Measurements from ENCODE around the gene OPRL1. TPM values are rescaled to one million over a fixed set of nuclear protein-coding genes. Genes with fewer than 3 reads are reported as not detected.

OPRL1 gene
- total RNA-seq, 4 donors from 2014 or later: 0.21 to 1.5 (median 0.71) TPM

- DNase-seq (ENCODE audit: low spot score in 2 of 2): no peak
- peaks cover 0 to 67% (median 0%) of the 10 kb centered on the region in 3 donors for H3K36me3 ChIP-seq
- H3K4me3 ChIP-seq: no peak overlapping the region
- WGBS, 2 donors: 89 to 90% methylated on average over 29 to 31 of the region's 37 CpGs
- H3K4me1 ChIP-seq: peaks cover 0 to 11% (median 3%) of the 10 kb centered on the region in 4 donors
- H3K27ac ChIP-seq: no peak overlapping the region
- H3K9me3 ChIP-seq: no peaks in the 10 kb centered on the region
- TF ChIP-seq POLR2A (IDR thresholded peaks at IDR 0.05) (no peak), CTCF (IDR thresholded peaks at IDR 0.05) (no peak), EP300 (IDR thresholded peaks at IDR 0.05) (no peak)
- no peaks in the 10 kb centered on the region for H3K27me3 ChIP-seq
Observed at GRCh38 chr20:64073476-64074183, 6.3 kb upstream of the OPRL1 start.

GRCh38 chr20:64074184-64074789, 5.6 kb upstream of the OPRL1 start:
- no peak overlapping the region for H3K4me3 ChIP-seq
- DNase-seq (ENCODE audit: low spot score in 2 of 2): no peak
- H3K9me3 ChIP-seq: no peaks in the 10 kb centered on the region
- 86 to 89% methylated on average over 24 to 28 of the region's 28 CpGs for WGBS, 2 donors
- H3K27ac ChIP-seq: no peak overlapping the region
- TF ChIP-seq EP300 (IDR thresholded peaks at IDR 0.05) (no peak), CTCF (IDR thresholded peaks at IDR 0.05) (no peak), POLR2A (IDR thresholded peaks at IDR 0.05) (no peak)
- peaks cover 0 to 61% (median 0%) of the 10 kb centered on the region in 3 donors for H3K36me3 ChIP-seq
- peaks cover 0 to 18% (median 10%) of the 10 kb centered on the region in 4 donors for H3K4me1 ChIP-seq
- H3K27me3 ChIP-seq: no peaks in the 10 kb centered on the region

- no peak overlapping the region for H3K27ac ChIP-seq
- 82 to 87% methylated on average over 3 to 8 of the region's 8 CpGs for WGBS, 2 donors
- H3K4me1 ChIP-seq: peaks cover 0 to 21% (median 11%) of the 10 kb centered on the region in 4 donors
- no peak overlapping the region for H3K4me3 ChIP-seq
- no peak for DNase-seq (ENCODE audit: low spot score in 2 of 2)
- H3K27me3 ChIP-seq: no peaks in the 10 kb centered on the region
- no peaks in the 10 kb centered on the region for H3K9me3 ChIP-seq
- peaks cover 0 to 55% (median 0%) of the 10 kb centered on the region in 3 donors for H3K36me3 ChIP-seq
- TF ChIP-seq POLR2A (IDR thresholded peaks at IDR 0.05) (no peak), EP300 (IDR thresholded peaks at IDR 0.05) (no peak), CTCF (IDR thresholded peaks at IDR 0.05) (no peak)
Observed at GRCh38 chr20:64074963-64075362, 4.9 kb upstream of the OPRL1 start.

- no peaks in the 10 kb centered on the region for H3K9me3 ChIP-seq
- H3K27me3 ChIP-seq: no peaks in the 10 kb centered on the region
- no peak overlapping the region for H3K4me3 ChIP-seq
- peaks cover 0 to 27% (median 11%) of the 10 kb centered on the region in 4 donors for H3K4me1 ChIP-seq
- WGBS, 2 donors: 89 to 91% methylated on average over 11 to 12 of the region's 12 CpGs
- H3K27ac ChIP-seq: no peak overlapping the region
- TF ChIP-seq CTCF (IDR thresholded peaks at IDR 0.05) (no peak), EP300 (IDR thresholded peaks at IDR 0.05) (no peak), POLR2A (IDR thresholded peaks at IDR 0.05) (no peak)
- peaks cover 0 to 49% (median 0%) of the 10 kb centered on the region in 3 donors for H3K36me3 ChIP-seq
- no peak for DNase-seq (ENCODE audit: low spot score in 2 of 2)
Observed at GRCh38 chr20:64075556-64075955, 4.3 kb upstream of the OPRL1 start.

Data from tibial nerve (tissue), 4 donors.